Measurements from ENCODE around the gene NSUN5.
"Not testable (repeated sequence)": the region's sequence is repeated elsewhere in the genome, so short reads cannot be mapped to it uniquely, and the experiment has no call there.

The NSUN5 gene

DNA sequence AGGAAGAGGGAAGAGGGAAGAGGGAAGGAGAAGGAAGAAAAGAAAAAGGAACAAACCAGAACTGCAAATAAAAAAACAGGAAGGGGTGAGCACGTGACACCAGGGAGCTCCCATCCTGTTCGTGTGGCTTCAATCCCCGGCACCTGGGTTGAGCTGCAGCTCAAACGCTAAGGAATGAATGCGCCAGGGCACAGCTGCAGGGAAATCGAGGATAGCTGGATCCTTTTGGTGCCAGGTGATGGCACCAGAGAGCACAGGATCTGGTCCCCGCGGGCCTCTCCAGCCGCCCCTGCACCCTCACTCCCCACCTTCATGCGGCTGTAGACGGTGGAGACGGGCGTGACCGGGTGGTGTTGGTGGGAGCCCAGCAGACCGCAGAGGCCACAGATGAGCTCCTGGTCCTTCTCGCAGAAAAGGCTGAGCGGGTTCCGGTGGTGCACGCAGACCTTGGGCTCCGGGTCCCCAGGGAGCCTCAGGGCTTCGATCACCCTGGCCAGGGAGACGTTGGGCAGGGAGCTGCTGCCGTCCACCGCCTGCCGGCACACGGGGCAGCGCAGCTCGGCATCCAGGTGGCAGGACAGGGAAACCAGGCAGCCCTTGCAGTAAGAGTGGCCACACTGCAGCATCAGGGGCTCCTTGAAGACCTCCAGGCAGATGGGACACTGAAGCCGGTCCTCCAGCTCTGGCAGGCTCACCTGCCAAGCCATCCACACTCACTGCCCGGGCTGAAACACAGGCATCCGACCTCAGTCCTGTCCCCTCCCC is 15.6 kb upstream of the NSUN5 start:
- peak; percentile 82 for DNase-seq

DNA sequence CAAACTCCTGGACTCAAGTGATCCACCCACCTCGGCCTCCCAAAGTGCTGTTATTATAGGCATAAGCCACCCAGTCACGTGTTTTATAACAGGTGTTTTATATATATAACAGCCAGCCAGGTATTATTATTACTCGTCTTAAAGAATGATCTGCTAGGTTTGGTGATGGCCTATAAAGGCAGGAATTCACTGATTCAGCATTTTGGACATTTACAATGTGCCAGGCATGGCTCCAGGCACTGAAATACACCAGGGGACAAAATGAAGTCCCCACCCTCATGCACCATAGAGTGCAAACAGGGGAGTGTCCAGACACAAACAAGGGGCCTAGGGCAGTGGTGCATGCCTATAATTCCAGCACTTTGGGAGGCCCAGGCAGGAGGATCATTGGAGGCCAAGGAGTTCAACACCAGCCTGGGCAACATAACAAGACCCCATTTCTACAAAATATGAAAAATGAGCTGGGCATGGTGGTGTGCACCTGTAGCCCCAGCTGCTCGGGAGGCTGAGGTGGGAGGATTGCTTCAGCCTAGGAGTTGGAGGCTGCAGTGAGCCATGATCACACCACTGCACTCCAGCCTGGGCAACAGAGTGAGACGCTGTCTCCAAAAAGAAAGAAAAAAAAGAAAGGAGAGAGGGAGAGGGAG is 14.9 kb upstream of the NSUN5 start:
- not testable (repeated sequence) for DNase-seq

GRCh38 chr7:73320009-73320408 is 11.4 kb upstream of the NSUN5 start:
- not testable (repeated sequence) for DNase-seq

- not testable (repeated sequence) for DNase-seq
These were observed 10.9 kb upstream of the NSUN5 start for GRCh38 chr7:73319541-73319940.

- DNase-seq = not testable (repeated sequence)
These were observed 10.1 kb upstream of the NSUN5 start for GRCh38 chr7:73318656-73319204.

GRCh38 chr7:73316521-73316920 is 7.9 kb upstream of the NSUN5 start:
- DNase-seq = no peak

DNA sequence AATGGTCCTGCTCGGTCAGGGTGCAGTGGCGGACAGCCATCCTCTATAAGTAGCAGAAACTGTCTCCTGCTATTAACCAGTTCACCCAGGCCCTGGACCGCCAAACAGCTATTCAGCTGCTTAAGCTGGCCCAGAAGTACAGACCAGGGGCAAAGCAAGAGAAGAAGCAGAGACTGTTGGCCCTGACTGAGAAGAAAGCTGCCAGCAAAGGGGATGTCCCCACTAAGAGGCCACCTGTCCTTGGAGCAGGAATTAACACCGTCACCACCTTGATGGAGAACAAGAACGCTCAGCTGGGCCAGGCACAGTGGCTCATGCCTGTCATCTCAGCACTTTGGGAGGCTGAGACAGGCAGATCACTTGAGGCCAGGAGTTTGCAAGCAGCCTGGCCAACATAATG is 5.6 kb upstream of the NSUN5 start:
- no peak for DNase-seq

- no peak for DNase-seq
These were observed 4.9 kb upstream of the NSUN5 start for GRCh38 chr7:73313521-73313906.

GRCh38 chr7:73312831-73313520 is 4.3 kb upstream of the NSUN5 start:
- no peak for DNase-seq

DNA sequence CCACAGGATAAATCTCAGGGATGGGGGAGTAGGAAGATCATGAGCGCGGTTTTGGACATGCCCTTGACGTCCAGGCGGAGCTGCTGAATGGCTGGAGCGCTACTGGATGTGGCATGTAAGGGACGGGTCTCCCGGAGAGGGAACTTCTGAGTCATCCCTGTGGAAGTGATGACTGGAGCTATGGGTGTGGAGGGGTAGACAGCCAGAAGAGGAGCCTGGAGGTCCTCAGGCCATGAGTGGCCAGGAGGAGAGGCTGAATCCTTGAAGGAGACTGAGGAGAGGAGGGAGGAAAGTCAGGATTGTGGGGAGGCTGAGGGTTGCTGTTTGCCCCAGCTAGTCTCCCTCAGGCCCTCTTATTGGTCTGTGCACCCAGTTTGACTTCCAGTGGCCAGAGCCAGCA is 2.8 kb upstream of the NSUN5 start:
- not testable (repeated sequence) for DNase-seq

DNA sequence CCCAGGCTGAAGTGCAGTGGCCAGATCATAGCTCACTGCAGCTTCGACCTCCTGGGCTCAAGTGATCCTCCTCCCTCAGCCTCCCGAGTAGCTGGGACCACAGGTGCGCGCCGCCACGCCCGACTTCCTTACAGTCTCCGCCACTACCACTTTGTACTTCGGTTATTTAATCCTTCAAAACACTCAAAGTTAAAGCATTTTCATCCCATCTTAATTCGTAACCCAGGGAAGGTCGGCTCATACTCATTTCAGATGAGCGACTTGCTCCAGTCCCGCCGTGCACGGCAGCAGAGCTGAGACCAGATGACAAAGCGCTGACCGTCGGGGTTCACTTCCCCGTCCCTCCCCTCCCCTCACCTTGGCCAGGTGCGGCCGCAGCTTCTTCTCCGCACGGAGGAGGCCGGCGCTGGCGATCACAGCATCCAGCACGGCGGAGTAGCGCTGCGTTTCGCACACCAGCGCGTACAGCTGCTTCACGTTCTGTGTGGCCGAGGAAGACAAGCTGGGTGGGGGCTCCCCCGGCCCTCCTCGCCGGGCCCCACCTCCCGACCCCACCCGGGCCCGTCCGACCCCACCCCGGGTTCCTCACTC is 457 bp downstream of the NSUN5 start:
- DNase-seq = no peak

- no peak for DNase-seq
These were observed 1.2 kb downstream of the NSUN5 start for GRCh38 chr7:73307436-73307835.

- not testable (repeated sequence) for DNase-seq
These were observed 3.8 kb downstream of the NSUN5 start for GRCh38 chr7:73304612-73305387.

- DNase-seq = no peak
These were observed 4.6 kb downstream of the NSUN5 start for GRCh38 chr7:73304071-73304470.

DNA sequence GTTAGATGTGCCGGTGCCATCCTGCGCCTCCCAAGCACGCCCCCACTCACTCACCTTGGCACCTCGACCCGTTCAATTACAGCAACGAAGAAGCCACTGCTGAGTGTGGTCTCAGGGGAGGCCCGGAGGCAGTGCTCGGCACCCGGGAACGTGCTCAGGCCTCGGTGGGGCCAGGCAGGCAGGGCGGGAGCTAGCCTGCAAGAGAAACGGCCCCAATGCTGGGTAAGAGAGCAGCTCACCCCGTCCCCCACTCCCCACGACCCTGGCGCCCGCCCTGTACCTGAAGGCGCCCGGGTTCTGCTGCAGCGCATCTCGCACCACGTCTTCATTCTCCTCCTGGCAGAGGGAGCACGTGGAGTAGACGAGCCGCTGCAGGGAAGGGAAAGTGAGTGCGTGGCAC is 5.1 kb downstream of the NSUN5 start:
- no peak for DNase-seq

DNA sequence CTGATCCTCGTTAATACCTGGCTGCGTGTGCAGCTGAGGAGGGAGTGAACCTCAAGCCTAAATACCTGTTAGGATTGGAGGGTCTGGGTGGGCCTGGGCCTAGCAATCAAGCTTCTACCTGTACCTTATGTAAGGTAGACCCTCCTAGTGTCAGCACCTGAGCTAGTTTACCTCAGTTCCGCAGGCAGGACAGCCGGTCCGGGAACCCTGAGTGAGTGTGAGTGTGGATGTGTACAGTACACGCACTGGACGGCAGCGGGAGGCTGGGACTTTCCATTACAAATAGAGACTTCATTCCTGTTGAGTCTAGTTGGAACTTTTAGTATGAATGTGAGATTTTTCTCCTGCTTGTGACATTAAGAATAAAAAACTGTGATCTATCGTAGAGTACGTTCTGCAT is 5.8 kb downstream of the NSUN5 start:
- DNase-seq = not testable (repeated sequence)

DNA sequence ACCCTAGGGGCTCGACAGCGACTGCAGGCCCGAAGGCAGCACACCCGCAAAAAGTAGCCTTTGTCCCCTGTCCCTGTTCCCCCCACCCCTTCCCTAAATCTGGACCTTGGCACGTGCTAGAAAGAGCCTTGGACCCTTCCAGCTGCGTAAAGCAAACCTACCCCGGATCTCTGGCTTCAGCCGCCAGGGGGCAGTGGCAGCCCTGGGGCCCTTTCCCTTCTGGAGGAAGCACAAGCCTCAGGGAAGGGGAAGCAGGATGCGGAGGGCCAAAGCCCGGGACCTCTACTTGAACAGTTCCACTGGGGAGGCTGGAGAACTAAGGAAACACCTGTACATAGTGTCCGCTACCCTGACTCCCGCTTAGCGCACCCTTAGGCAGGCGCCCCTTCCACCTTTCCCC is 7.5 kb downstream of the NSUN5 start:
- DNase-seq = not testable (repeated sequence)

- DNase-seq = not testable (repeated sequence)
These were observed 8.8 kb downstream of the NSUN5 start for GRCh38 chr7:73299812-73300211.

DNA sequence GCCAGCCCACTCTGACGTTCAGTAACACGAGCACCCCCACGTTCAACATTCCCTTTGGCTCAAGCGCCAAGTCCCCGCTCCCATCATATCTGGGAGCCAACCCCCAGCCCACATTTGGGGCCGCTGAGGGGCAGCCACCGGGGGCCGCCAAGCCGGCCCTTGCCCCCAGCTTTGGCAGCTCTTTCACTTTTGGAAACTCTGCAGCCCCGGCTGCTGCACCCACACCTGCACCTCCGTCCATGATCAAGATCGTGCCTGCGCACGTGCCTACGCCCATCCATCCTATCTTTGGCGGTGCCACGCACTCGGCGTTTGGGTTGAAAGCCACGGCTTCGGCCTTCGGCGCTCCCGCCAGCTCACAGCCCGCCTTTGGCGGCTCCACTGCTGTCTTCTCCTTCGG is 10.9 kb downstream of the NSUN5 start:
- not testable (repeated sequence) for DNase-seq

DNA sequence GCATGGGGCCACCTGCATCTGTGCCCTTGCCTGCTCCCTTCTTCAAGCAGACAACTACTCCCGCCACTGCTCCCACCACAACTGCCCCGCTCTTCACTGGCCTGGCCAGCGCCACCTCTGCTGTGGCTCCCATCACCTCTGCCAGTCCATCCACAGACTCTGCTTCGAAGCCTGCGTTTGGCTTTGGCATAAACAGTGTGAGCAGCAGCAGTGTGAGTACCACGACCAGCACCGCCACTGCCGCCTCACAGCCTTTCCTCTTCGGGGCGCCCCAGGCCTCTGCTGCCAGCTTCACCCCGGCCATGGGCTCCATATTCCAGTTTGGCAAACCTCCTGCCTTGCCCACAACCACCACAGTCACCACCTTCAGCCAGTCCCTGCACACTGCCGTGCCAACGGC is 11.4 kb downstream of the NSUN5 start:
- DNase-seq = not testable (repeated sequence)

DNA sequence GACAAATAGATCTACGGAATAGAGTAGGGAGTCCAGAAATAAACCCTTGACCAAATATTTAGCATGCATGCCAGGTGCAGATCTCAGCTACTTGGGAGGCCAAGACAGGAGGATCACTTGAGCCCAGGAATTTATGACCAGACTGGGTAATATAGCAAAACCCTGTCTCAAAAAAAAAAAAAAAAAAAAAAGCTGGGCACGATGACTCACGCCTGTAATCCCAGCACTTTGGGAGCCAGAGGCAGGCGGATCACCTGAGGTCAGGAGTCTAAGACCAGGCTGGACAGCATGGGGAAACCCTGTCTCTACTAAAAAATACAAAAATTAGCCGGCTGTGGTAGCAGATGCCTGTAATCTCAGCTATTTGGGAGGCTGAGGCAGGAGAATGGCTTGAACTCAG is 31.4 kb downstream of the NSUN5 start:
- DNase-seq = not testable (repeated sequence)

DNA sequence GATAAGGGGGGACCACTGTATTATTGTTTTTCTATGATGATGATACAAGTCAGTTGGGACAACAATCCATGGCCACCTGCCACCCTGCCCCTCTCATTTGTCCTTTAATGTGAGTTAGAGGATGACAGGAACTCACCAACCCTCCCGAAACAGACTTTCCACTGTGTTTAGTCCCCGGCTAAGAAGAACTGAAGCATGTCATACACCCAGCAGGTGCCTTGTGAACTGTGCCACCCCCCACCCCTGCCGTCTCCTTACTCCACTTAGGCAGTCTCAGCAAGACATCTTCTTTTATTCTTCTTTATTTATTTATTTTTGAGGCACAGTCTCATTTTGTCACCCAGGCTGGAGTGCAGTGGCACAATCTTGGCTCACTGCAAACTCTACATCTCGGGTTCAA is 40.8 kb downstream of the NSUN5 start:
- DNase-seq = not testable (repeated sequence)
